Uterus (tissue), 2 donors: ENCODE data around the gene CTIF.

ENCODE experiments used
- POLR2A ChIP-seq, 2 donors: fragments of 450-650 bp; IDR thresholded peaks; one replicate each; pipeline ENCODE4 v1.6.1; 2016; ENCODE audit warnings: antibody characterized with exemption in 2 of 2, mild to moderate bottlenecking in 1 of 2, moderate library complexity in 1 of 2
- TF ChIP-seq, protein P1 (sequence below), 4 experiments: fragments of 200-600 bp in 2 of 4; fragments of 450-650 bp in 2 of 4; sonication (generic) in 2 of 4; IDR thresholded peaks; one replicate each; pipeline ENCODE4 v1.5.1; 2016 to 2019; ENCODE audit warnings: antibody characterized with exemption in 4 of 4, mild to moderate bottlenecking in 2 of 4, moderate library complexity in 1 of 4

- TF ChIP-seq, protein P1, sequence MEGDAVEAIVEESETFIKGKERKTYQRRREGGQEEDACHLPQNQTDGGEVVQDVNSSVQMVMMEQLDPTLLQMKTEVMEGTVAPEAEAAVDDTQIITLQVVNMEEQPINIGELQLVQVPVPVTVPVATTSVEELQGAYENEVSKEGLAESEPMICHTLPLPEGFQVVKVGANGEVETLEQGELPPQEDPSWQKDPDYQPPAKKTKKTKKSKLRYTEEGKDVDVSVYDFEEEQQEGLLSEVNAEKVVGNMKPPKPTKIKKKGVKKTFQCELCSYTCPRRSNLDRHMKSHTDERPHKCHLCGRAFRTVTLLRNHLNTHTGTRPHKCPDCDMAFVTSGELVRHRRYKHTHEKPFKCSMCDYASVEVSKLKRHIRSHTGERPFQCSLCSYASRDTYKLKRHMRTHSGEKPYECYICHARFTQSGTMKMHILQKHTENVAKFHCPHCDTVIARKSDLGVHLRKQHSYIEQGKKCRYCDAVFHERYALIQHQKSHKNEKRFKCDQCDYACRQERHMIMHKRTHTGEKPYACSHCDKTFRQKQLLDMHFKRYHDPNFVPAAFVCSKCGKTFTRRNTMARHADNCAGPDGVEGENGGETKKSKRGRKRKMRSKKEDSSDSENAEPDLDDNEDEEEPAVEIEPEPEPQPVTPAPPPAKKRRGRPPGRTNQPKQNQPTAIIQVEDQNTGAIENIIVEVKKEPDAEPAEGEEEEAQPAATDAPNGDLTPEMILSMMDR (IDR thresholded peaks at IDR 0.05) = no peak
- TF ChIP-seq POLR2A (IDR thresholded peaks at IDR 0.05) = no peak
These were observed 13.3 kb downstream of the CTIF start for GRCh38 chr18:48552130-48552529.
